DMS79 treated with DMSO at 0.1 percent for 48 hours (cell line): ENCODE results near the gene SOCS1.

Source experiments
- DNase-seq: peaks from one replicate; lab custom pipeline; 2025; lab: John Stamatoyannopoulos, UW

SOCS1 gene

GRCh38 chr16:11204513-11205047 lies 51.4 kb downstream of the SOCS1 start:
- no peak for DNase-seq
